Sigmoid colon (tissue), 4 donors: Measurements from ENCODE around the gene ATXN2.

Source experiments
- CTCF ChIP-seq, 4 experiments: fragments of 450-650 bp in 3 of 4; fragments of 200-600 bp in 1 of 4; IDR thresholded peaks; one replicate each; pipeline ENCODE4 v1.5.1; 2016 to 2019; ENCODE audit warnings: antibody characterized with exemption in 4 of 4, mild to moderate bottlenecking in 3 of 4, moderate library complexity in 2 of 4
- EP300 ChIP-seq, 4 donors: sonication (generic); formaldehyde crosslinking; IDR thresholded peaks; one replicate each; pipeline ENCODE4 v1.6.1; 2017; ENCODE audit warnings: antibody characterized with exemption in 4 of 4
- POLR2AphosphoS5 ChIP-seq, 4 donors: sonication (generic); formaldehyde crosslinking; IDR thresholded peaks; one replicate each; pipeline ENCODE4 v1.6.1; 2017; ENCODE audit warnings: antibody characterized with exemption in 4 of 4

- TF ChIP-seq CTCF (IDR thresholded peaks at IDR 0.05) (no peak), EP300 (IDR thresholded peaks at IDR 0.05) (no peak), POLR2AphosphoS5 (IDR thresholded peaks at IDR 0.05) (no peak)
These were observed 11.1 kb downstream of the ATXN2 start for GRCh38 chr12:111588010-111588409.
